GM12891 (cell line): ENCODE measurements around the gene LHX4.

Experiments used
- PAX5 ChIP-seq: IDR thresholded peaks from 2 replicates; pipeline ENCODE4 v1.6.1; 2011; ENCODE audit warnings: low read length, moderate library complexity, mild to moderate bottlenecking; ENCODE audit not compliant: insufficient read depth, severe bottlenecking
- POLR2A ChIP-seq: IDR thresholded peaks from 2 replicates; pipeline ENCODE4 v1.6.1; 2011; ENCODE audit warnings: low read depth, low read length, control low read depth
- POU2F2 ChIP-seq: IDR thresholded peaks from 2 replicates; pipeline ENCODE4 v1.6.1; 2011; ENCODE audit warnings: low read depth, mild to moderate bottlenecking, control low read depth, low read length, moderate library complexity
- TAF1 ChIP-seq: IDR thresholded peaks from 2 replicates; pipeline ENCODE4 v1.6.1; 2011; ENCODE audit warnings: low read depth, low read length, control low read depth

DNA sequence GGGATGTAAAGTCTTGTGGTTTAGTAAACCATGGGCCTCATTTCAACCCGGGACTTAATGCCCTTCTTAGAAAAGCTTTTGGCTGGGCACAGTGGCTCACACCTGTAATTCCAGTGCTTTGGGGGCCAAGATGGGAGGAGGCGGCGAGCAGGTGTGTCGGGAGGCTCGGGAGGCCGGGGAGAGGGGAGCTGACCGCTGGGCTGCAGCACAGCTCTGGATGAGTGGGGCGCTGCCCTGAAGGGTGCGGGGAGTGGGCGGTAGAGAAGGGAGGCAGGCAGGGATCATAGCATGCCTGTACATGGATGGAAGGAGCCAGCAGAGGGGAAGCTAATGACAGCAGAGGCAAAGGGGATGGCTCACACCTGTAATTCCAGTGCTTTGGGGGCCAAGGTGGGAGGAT, 31.0 kb downstream of the LHX4 start:
- TF ChIP-seq PAX5: no peak
- no peak for TF ChIP-seq POLR2A
- no peak for TF ChIP-seq POU2F2
- TF ChIP-seq TAF1: no peak
